GOT3 (cell line): ENCODE measurements around the gene RIPOR3.
"Not testable (repeated sequence)": the region's sequence is repeated elsewhere in the genome, so short reads cannot be mapped to it uniquely, and the experiment has no call there.

Source experiments
- DNase-seq: peaks from one replicate; lab custom pipeline; 2025; ENCODE audit warnings: mixed read lengths; lab: John Stamatoyannopoulos, UW

Gene RIPOR3

GRCh38 chr20:50607436-50607835 lies 83.9 kb downstream of the RIPOR3 start:
- DNase-seq: no peak

- no peak for DNase-seq
Observed at GRCh38 chr20:50605136-50605535, 86.2 kb downstream of the RIPOR3 start.

GRCh38 chr20:50604451-50604850 lies 86.9 kb downstream of the RIPOR3 start:
- DNase-seq: no peak

- no peak for DNase-seq
Observed at GRCh38 chr20:50602432-50603088, 88.8 kb downstream of the RIPOR3 start.

- no peak for DNase-seq
Observed at GRCh38 chr20:50601511-50602431, 89.6 kb downstream of the RIPOR3 start.

GRCh38 chr20:50600281-50600895 lies 91.0 kb downstream of the RIPOR3 start:
- DNase-seq: no peak

- DNase-seq: not testable (repeated sequence)
Observed at GRCh38 chr20:50598768-50599167, 92.6 kb downstream of the RIPOR3 start.

GRCh38 chr20:50598074-50598473 lies 93.3 kb downstream of the RIPOR3 start:
- no peak for DNase-seq

- no peak for DNase-seq
Observed at GRCh38 chr20:50597406-50597969, 93.9 kb downstream of the RIPOR3 start.

- no peak for DNase-seq
Observed at GRCh38 chr20:50596694-50597021, 94.7 kb downstream of the RIPOR3 start.

- no peak for DNase-seq
Observed at GRCh38 chr20:50595988-50596693, 95.2 kb downstream of the RIPOR3 start.

GRCh38 chr20:50595433-50595895 lies 95.9 kb downstream of the RIPOR3 start:
- no peak for DNase-seq

GRCh38 chr20:50594591-50595432 lies 96.5 kb downstream of the RIPOR3 start:
- DNase-seq: no peak

- no peak for DNase-seq
Observed at GRCh38 chr20:50594231-50594590, 97.1 kb downstream of the RIPOR3 start.

GRCh38 chr20:50593005-50593335 lies 98.4 kb downstream of the RIPOR3 start:
- DNase-seq: no peak

GRCh38 chr20:50592282-50593004 lies 98.9 kb downstream of the RIPOR3 start:
- DNase-seq: no peak

- DNase-seq: no peak
Observed at GRCh38 chr20:50591233-50591852, 100.0 kb downstream of the RIPOR3 start.

- DNase-seq: no peak
Observed at GRCh38 chr20:50590348-50590664, 101.0 kb downstream of the RIPOR3 start.

GRCh38 chr20:50589548-50590347 lies 101.6 kb downstream of the RIPOR3 start:
- no peak for DNase-seq
